ENCODE data around the gene ZNF385A.

ZNF385A gene

DNA sequence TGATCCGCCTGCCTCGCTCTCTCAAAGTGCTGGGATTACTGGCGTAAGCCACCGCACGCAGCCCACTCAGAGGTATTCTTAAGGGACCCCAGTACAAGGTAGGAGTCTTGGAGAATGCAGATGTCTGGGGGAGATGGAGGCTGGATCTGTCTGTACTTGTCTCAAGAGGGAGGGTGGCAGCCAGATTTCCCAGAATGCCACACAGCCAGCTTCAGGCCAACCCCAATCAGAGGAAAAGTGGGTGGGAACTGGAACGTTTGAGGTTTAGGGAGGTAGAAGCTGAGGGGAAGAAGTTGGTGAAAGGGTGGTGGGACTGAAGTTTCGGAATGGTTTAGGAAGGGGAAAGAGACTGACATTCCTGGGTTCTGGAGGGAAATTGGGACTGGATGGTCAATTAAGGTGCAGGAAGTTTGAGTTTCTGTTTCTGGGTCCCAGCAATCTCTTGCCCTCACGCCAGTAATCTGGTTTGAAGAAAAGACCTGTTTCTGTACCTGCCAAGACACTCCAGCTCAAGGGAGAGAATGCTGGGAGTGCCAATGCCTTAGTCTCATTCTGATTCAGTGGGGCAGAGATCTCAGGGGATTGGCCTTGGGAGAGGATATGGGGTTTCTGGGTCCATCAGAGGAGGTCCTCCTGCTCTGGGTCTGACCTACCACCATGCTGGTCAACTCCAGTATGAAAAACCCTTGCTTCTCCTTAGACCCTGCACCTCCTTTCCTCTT lies 8.1 kb upstream of the ZNF385A start:
- no peak for DNase-seq (ENCODE audit: low spot score)

- DNase-seq (ENCODE audit: low spot score), result peak; percentile 67
Observed at GRCh38 chr12:54390668-54391551, 6.4 kb upstream of the ZNF385A start.

GRCh38 chr12:54390176-54390667 lies 5.7 kb upstream of the ZNF385A start:
- DNase-seq (ENCODE audit: low spot score), result peak; percentile 61

GRCh38 chr12:54389607-54390175 lies 5.2 kb upstream of the ZNF385A start:
- DNase-seq (ENCODE audit: low spot score), result peak; percentile 58

GRCh38 chr12:54389134-54389508 lies 4.6 kb upstream of the ZNF385A start:
- DNase-seq (ENCODE audit: low spot score), result no peak

- peak; percentile 53 for DNase-seq (ENCODE audit: low spot score)
Observed at GRCh38 chr12:54388237-54389133, 4.0 kb upstream of the ZNF385A start.

DNA sequence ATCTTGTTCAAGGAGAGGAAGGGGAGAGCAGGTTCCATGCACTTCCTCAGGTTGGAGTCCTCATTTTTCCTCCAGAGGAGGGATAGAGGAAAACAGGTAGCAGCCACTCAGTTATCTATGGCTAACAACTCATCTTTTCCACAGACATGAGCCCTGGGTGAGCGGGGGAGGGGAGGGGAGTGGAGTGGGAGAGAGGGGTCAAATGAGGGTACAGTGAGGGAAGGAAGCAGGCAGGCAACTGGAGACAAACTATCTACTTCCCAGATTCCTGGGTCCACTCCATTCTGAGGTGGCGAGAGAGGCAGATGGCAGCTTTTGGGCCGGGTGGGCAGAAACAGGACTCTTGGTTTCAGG lies 2.6 kb upstream of the ZNF385A start:
- DNase-seq (ENCODE audit: low spot score), result no peak

DNA sequence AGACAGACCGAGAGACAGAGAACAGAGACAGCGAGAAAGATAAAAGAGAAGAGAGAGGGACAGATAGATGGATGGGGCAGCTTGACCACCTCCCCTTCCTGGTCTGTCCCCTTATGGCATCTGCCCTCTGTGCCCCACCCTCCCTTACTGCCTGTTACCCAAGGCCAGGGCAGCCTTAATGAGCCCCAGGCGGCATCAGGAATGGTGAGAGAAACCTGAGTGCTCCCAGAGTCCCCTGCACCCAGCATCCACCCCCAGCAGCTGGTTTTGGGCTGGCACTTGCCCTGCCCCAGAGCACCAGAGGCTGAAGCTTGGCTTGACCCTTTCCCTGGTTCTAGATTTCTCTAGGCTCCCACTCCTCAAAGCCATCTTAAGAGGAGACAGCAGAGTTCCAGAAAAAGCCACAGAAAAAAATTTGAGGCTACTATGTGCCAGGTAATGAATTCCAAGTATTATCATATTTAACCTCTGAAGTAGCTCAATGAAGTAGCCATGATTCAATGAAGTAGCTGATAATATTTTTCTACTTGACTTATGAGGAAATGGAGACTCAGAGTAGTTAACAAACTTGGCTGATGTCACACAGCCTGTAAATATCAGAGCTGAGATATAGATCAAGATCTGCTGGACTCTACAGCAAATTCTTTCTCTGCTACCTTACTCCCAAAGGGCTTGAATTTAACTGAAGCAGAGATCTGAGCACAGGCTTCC lies 2.0 kb upstream of the ZNF385A start:
- DNase-seq (ENCODE audit: low spot score), result no peak

- no peak for DNase-seq (ENCODE audit: low spot score)
Observed at GRCh38 chr12:54385251-54385914, 850 bp upstream of the ZNF385A start.

DNA sequence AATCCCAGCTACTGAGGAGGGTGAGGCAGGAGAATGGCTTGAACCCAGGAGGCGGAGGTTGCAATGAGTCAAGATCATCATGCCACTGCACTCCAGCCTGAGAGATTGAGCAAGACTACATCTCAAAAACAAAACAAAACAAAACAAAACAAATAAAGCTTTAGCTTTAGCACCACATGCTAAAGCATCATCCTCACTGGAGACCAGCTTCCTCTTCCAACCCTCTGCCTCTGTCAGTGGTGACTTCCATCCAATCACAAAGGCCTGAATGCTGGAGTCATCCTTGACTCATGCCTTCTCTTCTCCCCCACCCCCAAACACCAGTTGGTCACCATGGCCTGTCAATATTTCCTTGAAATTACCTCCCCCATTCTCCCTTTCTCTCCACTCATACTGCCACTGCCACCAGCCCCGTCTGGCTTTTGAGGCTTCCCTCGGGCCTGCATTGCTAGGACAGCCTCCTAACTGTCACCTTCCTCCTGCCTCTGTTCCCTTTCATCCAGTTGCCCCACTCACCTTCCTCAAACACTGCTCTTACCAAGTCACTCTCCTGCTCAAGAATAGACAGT lies 1.4 kb downstream of the ZNF385A start:
- DNase-seq (ENCODE audit: low spot score), result no peak

GRCh38 chr12:54381136-54381535 lies 3.4 kb downstream of the ZNF385A start:
- no peak for DNase-seq (ENCODE audit: low spot score)

DNA sequence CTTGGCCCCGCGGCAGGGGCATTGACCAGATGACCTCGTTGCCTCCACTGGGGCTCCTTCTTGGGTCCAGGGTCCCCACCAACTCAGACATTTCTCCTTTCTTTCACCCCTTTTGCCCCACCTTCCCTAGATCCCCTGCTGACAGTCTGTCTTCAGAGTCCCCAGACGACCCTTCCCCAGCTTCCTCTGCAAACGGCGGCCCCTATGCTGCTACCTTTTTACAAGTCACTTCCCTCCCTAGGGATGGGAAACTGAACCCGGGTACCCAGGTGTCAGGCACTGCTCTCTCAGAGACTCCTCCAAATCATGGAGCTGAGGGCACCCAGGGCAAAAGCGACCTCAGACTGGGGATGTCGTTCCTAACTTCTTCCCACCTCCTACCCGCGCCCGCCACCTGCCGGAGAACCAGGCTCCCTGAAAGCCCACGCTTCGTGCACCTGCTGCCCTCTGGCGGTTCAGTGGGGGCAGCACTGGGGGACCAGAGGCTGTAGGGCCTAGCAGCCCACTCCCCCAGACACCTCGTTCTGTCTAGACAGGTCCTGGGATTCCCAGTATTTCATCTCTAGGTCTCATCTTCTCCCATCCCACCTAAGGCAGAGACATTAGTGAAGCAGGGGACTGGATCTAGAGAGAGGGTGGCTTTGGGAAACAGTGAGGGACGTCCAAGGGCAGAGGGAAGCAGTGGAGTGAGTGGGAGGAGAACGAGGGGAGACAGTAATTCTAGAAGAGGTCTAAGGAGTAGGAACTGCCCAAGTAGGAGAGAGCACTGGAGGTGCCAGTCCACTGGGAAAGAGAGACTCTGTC lies 4.9 kb downstream of the ZNF385A start:
- DNase-seq (ENCODE audit: low spot score), result peak; percentile 92

GRCh38 chr12:54378796-54379397 lies 5.6 kb downstream of the ZNF385A start:
- no peak for DNase-seq (ENCODE audit: low spot score)

DNA sequence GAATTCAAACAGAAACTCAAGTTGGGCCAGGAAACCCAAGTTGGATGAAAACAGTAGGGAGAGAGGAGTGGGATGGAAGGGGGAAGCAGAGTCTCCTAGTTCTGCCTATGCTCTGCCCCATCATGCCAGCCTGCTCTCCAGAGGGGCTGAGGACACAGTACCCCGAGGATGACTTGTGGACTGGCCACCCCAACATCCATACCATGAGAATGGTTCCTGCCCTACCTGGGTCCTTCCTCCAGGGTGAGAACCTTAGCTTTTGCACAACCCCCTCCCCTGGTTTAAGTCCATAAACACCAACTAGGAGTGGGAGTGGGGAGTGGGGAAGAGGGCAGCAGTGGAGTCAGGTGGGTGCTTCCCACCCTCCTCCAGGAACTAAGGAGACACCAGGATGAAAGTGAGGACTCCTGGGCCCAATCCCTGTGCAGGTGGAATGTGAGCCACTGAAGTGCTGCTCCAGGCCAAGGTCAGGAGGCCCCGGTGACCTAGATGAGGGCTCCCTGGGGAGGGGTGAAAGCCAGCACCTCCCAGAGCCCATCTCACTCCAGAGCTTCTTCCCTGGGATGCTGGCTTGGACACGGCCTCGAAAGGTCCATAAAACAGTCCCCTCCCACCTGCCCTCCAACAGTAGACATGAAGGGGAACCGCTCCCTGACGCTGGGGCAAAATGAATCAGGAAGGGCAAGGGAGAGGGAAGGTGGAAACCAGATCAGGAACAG lies 6.6 kb downstream of the ZNF385A start:
- DNase-seq (ENCODE audit: low spot score), result no peak

DNA sequence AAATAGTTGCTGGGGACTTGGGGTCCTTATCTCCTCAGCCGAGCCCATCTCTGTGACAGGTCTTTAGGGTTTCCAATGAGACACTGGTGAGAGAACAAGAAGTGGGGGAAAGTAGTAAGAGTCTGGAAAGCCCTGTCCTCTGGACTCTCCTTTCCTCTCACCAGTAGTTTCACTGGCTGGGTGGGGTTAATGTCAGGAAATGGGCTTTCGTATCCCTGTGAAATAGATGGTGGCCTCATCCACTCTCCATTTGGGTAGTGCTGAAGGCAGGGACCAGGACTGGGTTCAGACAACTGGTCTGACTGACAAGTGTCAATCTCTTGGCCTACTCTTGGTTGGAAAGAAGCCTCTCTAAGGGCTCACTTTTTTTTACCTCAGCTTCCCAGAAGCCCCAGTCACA lies 7.5 kb downstream of the ZNF385A start:
- DNase-seq (ENCODE audit: low spot score), result no peak

DNA sequence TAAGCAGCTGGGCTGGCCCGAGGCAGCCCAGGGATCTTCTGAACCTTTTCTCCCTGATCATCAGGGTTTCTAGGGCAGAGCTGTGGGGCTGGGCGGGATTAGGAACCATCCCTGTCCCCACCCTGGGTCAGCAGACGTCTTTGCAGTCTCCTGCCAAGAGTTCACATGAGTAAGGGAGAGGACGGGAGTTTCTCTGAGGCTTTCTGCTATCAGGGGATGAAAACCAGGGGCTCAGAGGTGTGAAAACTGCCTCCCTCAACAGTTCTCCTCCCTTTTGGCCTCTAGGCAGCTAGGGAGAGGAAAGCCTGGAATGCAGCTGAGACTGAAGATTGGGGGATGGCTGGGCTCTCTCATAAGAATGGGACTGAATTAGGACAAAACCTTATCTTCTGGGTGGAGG lies 7.9 kb downstream of the ZNF385A start:
- DNase-seq (ENCODE audit: low spot score), result no peak

DNA sequence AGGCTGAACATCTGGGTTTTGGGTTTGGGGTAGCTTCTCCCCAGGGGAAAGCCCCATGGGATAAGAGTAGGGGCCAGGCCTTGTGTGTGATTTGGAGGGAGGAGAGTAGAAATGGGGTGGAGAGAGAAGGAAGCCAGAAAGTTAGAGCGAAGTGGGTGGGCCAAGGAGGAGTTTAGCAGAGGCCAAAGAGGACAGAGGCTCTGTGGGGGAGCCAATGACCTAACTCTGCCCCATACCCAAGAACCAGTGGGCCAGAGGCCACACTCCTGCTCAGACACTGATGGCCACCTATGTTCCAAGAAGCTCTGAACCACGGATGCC lies 9.3 kb downstream of the ZNF385A start:
- no peak for DNase-seq (ENCODE audit: low spot score)

- DNase-seq (ENCODE audit: low spot score), result no peak
Observed at GRCh38 chr12:54374562-54375258, 9.8 kb downstream of the ZNF385A start.

All from left forelimb (tissue), 1 donor.